Caco-2 (cell line): ENCODE data around the gene CASQ2. TPM values are rescaled to one million over a fixed set of nuclear protein-coding genes. Genes with fewer than 3 reads are reported as not detected.

Experiments used
- BruUV-seq: library from RNA; stranded (reverse); fragments of 400-500 nt; replicated peaks from 2 replicates; lab custom pipeline; 2021; lab: Mats Ljungman, UMichigan
- CTCF ChIA-PET: fragments of 300-600 bp; sonication (Branson Sonifier 250); formaldehyde crosslinking; loops from one replicate; lab custom pipeline; 2022; ENCODE audit warnings: antibody characterized with exemption; lab: Charles Lee
- POLR2A ChIA-PET: fragments of 300-600 bp; sonication (Branson Sonifier 250); formaldehyde crosslinking; loops from one replicate; lab custom pipeline; 2022; ENCODE audit warnings: antibody characterized with exemption; lab: Charles Lee
- DNase-seq, 2 experiments: peaks; one replicate each; pipeline versions ENCODE4 v3.0.0 to v3.0.0-alpha.2; 2020 to 2022
- H3K27me3 ChIP-seq: replicated peaks from 2 replicates; pipeline ENCODE4 v1.6.0; 2011; ENCODE audit warnings: low read length; ENCODE audit not compliant: control insufficient read depth, insufficient read depth
- H3K36me3 ChIP-seq: 2 replicates; pipeline ENCODE4 v1.5.1; 2011; ENCODE audit warnings: low read length; ENCODE audit not compliant: control insufficient read depth, insufficient read depth
- H3K4me1 ChIP-seq: fragments of 250-450 bp; sonication (Bioruptor Pico); 2 replicates; pipeline ENCODE4 v1.5.1; 2020; ENCODE audit warnings: mild to moderate bottlenecking
- H3K4me3 ChIP-seq: 2 replicates; pipeline ENCODE4 v1.5.1; 2011; ENCODE audit warnings: low read depth, mild to moderate bottlenecking, control low read depth, low read length
- H3K9me3 ChIP-seq: fragments of 250-450 bp; sonication (Bioruptor Pico); 2 replicates; pipeline ENCODE4 v1.5.1; 2020; ENCODE audit warnings: mild to moderate bottlenecking, moderate library complexity
- H3K27ac Mint-ChIP-seq: one replicate; pipeline ENCODE4 v1.8.0; 2022; ENCODE audit warnings: mixed read lengths; ENCODE audit not compliant: unreplicated experiment
- H3K27me3 Mint-ChIP-seq: one replicate; pipeline ENCODE4 v1.8.0; 2022; ENCODE audit warnings: mixed read lengths; ENCODE audit not compliant: insufficient read depth, unreplicated experiment
- H3K36me3 Mint-ChIP-seq: one replicate; pipeline ENCODE4 v1.8.0; 2022; ENCODE audit warnings: mild to moderate bottlenecking, mixed read lengths; ENCODE audit not compliant: insufficient read depth, unreplicated experiment
- H3K4me1 Mint-ChIP-seq: one replicate; pipeline ENCODE4 v1.8.0; 2022; ENCODE audit warnings: low read depth, mixed read lengths; ENCODE audit not compliant: unreplicated experiment
- H3K4me3 Mint-ChIP-seq: one replicate; pipeline ENCODE4 v1.8.0; 2022; ENCODE audit warnings: mild to moderate bottlenecking, moderate library complexity, mixed read lengths; ENCODE audit not compliant: unreplicated experiment
- H3K9me3 Mint-ChIP-seq: one replicate; pipeline ENCODE4 v1.8.0; 2022; ENCODE audit warnings: mixed read lengths; ENCODE audit not compliant: unreplicated experiment
- intact Hi-C: fragments of 100-400 bp; cut with micrococcal nuclease; formaldehyde crosslinking; loops from one replicate; pipeline ENCODE4 v1.10.0; 2022; ENCODE audit not compliant: unreplicated experiment
- total RNA-seq: library from RNA; stranded (reverse); gene quantifications from 2 replicates; pipeline ENCODE4 v1.2.3, GENCODE V29; 2022
- TF ChIP-seq, protein P1 (sequence below), 2 experiments: fragments of 200-600 bp in 1 of 2; IDR thresholded peaks; 1 replicate in 1 of 2; 2 replicates in 1 of 2; pipeline versions ENCODE4 v1.5.1 to v1.8.0; 2011 to 2022; ENCODE audit warnings: antibody characterized with exemption in 1 of 2, control low read depth in 1 of 2, inconsistent platforms in 1 of 2, low read depth in 1 of 2, low read length in 1 of 2, mild to moderate bottlenecking in 1 of 2, moderate library complexity in 1 of 2; ENCODE audit not compliant: insufficient read depth in 1 of 2, severe bottlenecking in 1 of 2, unreplicated experiment in 1 of 2

CASQ2 gene
- total RNA-seq, 1 experiment from 2014 or later: 0.18 TPM

DNA sequence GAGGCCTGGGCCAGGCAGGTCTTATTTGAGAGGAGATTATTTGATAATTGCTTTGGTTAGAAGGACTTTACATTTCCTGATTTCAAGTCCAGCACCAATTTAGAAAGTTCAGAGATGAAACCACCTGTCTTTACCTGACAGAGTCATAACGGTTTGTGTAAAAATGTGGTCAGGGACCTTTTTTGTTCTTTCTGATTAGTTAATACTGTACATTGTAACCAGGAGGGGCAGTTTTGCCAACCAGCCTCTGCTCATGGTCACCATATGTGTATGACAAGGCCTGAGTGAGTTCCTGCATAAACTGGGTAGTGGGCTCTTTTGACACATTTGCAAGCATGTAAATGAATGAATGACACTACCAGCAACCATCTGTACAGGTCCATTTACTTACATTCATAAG lies 70.9 kb downstream of the CASQ2 start:
- DNase-seq: no peak
- no peaks in the 10 kb centered on the region for H3K9me3 ChIP-seq
- no peak overlapping the region for H3K4me3 Mint-ChIP-seq
- ChIA-PET CTCF (no interaction called here), POLR2A (no interaction called here)
- TF ChIP-seq, protein P1, sequence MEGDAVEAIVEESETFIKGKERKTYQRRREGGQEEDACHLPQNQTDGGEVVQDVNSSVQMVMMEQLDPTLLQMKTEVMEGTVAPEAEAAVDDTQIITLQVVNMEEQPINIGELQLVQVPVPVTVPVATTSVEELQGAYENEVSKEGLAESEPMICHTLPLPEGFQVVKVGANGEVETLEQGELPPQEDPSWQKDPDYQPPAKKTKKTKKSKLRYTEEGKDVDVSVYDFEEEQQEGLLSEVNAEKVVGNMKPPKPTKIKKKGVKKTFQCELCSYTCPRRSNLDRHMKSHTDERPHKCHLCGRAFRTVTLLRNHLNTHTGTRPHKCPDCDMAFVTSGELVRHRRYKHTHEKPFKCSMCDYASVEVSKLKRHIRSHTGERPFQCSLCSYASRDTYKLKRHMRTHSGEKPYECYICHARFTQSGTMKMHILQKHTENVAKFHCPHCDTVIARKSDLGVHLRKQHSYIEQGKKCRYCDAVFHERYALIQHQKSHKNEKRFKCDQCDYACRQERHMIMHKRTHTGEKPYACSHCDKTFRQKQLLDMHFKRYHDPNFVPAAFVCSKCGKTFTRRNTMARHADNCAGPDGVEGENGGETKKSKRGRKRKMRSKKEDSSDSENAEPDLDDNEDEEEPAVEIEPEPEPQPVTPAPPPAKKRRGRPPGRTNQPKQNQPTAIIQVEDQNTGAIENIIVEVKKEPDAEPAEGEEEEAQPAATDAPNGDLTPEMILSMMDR (IDR thresholded peaks at IDR 0.05; ENCODE audit: insufficient read depth in 1 of 2, low read depth in 1 of 2, low read length in 1 of 2, severe bottlenecking in 1 of 2, unreplicated experiment in 1 of 2): no peak
- no peaks in the 10 kb centered on the region for H3K36me3 Mint-ChIP-seq
- no peak overlapping the region for H3K27ac Mint-ChIP-seq
- no peaks in the 10 kb centered on the region for H3K4me1 Mint-ChIP-seq
- H3K36me3 ChIP-seq: no peaks in the 10 kb centered on the region
- no peaks in the 10 kb centered on the region for H3K27me3 Mint-ChIP-seq
- no peak overlapping the region for H3K4me3 ChIP-seq
- intact Hi-C loops: no loop called here
- no peaks in the 10 kb centered on the region for H3K27me3 ChIP-seq
- no peaks in the 10 kb centered on the region for H3K4me1 ChIP-seq
- H3K9me3 Mint-ChIP-seq: no peaks in the 10 kb centered on the region
- no TSS peak for BruUV-seq

DNA sequence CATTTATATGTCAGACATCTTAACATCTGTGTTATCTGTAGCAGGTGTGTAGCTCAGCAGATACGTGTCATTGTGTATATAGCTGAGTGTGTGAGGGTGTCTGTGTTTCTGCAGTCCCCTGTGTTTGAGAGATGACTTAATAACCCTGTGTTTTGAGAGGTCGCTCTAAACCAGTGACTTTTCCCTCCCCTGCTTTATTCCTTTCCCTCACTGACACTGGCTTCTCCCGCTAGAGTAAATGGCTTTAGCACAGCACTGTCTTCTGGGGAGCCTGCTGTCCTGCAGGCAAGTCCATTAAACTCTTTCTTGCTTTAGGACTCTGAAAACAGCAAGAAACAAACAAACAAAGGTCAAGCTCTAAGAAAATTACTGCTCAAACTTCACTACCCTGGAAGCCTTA lies 73.7 kb downstream of the CASQ2 start:
- DNase-seq: no peak
- intact Hi-C loops: no loop called here
- H3K36me3 ChIP-seq: no peaks in the 10 kb centered on the region; the same call in 1 of the 2 replicates
- H3K4me1 ChIP-seq: no peaks in the 10 kb centered on the region
- no peaks in the 10 kb centered on the region for H3K27me3 Mint-ChIP-seq
- no peak overlapping the region for H3K27ac Mint-ChIP-seq
- H3K4me3 ChIP-seq: no peak overlapping the region
- no peaks in the 10 kb centered on the region for H3K4me1 Mint-ChIP-seq
- TF ChIP-seq, protein P1 (IDR thresholded peaks at IDR 0.05; ENCODE audit: insufficient read depth in 1 of 2, low read depth in 1 of 2, low read length in 1 of 2, severe bottlenecking in 1 of 2, unreplicated experiment in 1 of 2): no peak
- no peaks in the 10 kb centered on the region for H3K27me3 ChIP-seq
- peaks cover 7% of the 10 kb centered on the region for H3K36me3 Mint-ChIP-seq
- no peaks in the 10 kb centered on the region for H3K9me3 Mint-ChIP-seq
- no TSS peak for BruUV-seq
- H3K9me3 ChIP-seq: no peaks in the 10 kb centered on the region
- CTCF ChIA-PET: no interaction called here
- H3K4me3 Mint-ChIP-seq: no peak overlapping the region
- POLR2A ChIA-PET: no interaction called here

DNA sequence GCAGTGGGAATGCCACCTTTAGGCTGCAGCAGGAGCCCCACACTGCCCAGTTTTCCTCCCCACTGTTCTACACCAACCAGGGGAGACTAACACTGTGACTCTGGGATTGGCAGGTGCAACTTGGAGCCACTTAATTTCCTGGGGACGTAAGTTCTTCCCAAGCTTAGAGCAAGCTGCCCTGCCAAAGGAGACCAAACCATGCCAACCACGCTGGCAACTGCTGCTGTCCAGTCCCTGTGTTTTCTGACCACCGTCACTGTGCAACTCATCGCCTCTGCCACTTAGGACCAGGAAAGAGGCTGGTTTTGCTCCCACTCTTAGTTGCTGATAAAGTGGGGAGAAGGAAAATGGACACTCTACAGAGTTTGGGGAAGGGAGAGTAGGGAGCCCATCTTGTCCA lies 76.3 kb downstream of the CASQ2 start:
- intact Hi-C loops: no loop called here
- Histone ChIP-seq H3K36me3 (no peaks in the 10 kb centered on the region; the same call in 1 of the 2 replicates), H3K9me3 (no peaks in the 10 kb centered on the region), H3K27me3 (no peaks in the 10 kb centered on the region), H3K4me1 (no peaks in the 10 kb centered on the region), H3K4me3 (no peak overlapping the region)
- DNase-seq: no peak
- Mint-ChIP-seq H3K27me3 (no peaks in the 10 kb centered on the region), H3K27ac (no peak overlapping the region), H3K9me3 (no peaks in the 10 kb centered on the region), H3K4me3 (no peak overlapping the region), H3K4me1 (no peaks in the 10 kb centered on the region), H3K36me3 (peaks cover 9% of the 10 kb centered on the region)
- no TSS peak for BruUV-seq
- POLR2A ChIA-PET: no interaction called here
- CTCF ChIA-PET: no interaction called here
- TF ChIP-seq, protein P1 (IDR thresholded peaks at IDR 0.05; ENCODE audit: insufficient read depth in 1 of 2, low read depth in 1 of 2, low read length in 1 of 2, severe bottlenecking in 1 of 2, unreplicated experiment in 1 of 2): no peak
